Measurements from ENCODE around the gene LSS.

The LSS gene

GRCh38 chr21:46228345-46229051, at the start of gene LSS:
Gene LSS (minus strand): TSS chr21:46228774. CDS start chr21:46228745, 29 bp downstream.
- DNase-seq = peak; percentile 95 to 99

- DNase-seq = no peak
Observed at GRCh38 chr21:46274797-46275390, 46.3 kb upstream of the LSS start.

- no peak for DNase-seq
Observed at GRCh38 chr21:46273341-46273740, 44.8 kb upstream of the LSS start.

GRCh38 chr21:46269466-46269865, 40.9 kb upstream of the LSS start:
- no peak for DNase-seq

- DNase-seq = no peak
Observed at GRCh38 chr21:46268371-46268770, 39.8 kb upstream of the LSS start.

GRCh38 chr21:46266946-46267345, 38.4 kb upstream of the LSS start:
- DNase-seq = no peak

- DNase-seq = no peak
Observed at GRCh38 chr21:46265736-46266525, 37.4 kb upstream of the LSS start.

- no peak for DNase-seq
Observed at GRCh38 chr21:46264690-46265144, 36.1 kb upstream of the LSS start.

- DNase-seq = no peak
Observed at GRCh38 chr21:46264046-46264689, 35.6 kb upstream of the LSS start.

GRCh38 chr21:46256501-46256994, 28.0 kb upstream of the LSS start:
- DNase-seq = no peak

- DNase-seq = no peak
Observed at GRCh38 chr21:46255758-46256337, 27.3 kb upstream of the LSS start.

GRCh38 chr21:46255166-46255565, 26.6 kb upstream of the LSS start:
- DNase-seq = no peak

- no peak for DNase-seq
Observed at GRCh38 chr21:46254208-46254975, 25.8 kb upstream of the LSS start.

GRCh38 chr21:46253610-46254124, 25.1 kb upstream of the LSS start:
- DNase-seq = no peak

GRCh38 chr21:46252840-46253239, 24.3 kb upstream of the LSS start:
- no peak for DNase-seq

GRCh38 chr21:46250146-46250725, 21.7 kb upstream of the LSS start:
- no peak for DNase-seq

GRCh38 chr21:46248827-46249226, 20.3 kb upstream of the LSS start:
- DNase-seq = no peak

GRCh38 chr21:46248422-46248782, 19.8 kb upstream of the LSS start:
- no peak for DNase-seq

GRCh38 chr21:46247699-46248421, 19.3 kb upstream of the LSS start:
- DNase-seq = no peak

- DNase-seq = no peak
Observed at GRCh38 chr21:46246345-46246744, 17.8 kb upstream of the LSS start.

All from NCI-H187 (cell line).